ENCODE results near the gene RSAD2. TPM values are rescaled to one million over a fixed set of nuclear protein-coding genes. Genes with fewer than 3 reads are reported as not detected.

The RSAD2 gene
- total and polyA plus RNA-seq, 9 of the 15 experiments (the other 6 are each of a cell fraction or from before 2014, with no cell fraction given), result 0.15 to 1.4 (median 0.28) TPM

- no peak for TF ChIP-seq SIX5 (IDR thresholded peaks at IDR 0.05; ENCODE audit: borderline replicate concordance in 1 of 2, insufficient read depth in 1 of 2, low read depth in 1 of 2, low read length in 2 of 2)
- TF ChIP-seq PRDM10 (IDR thresholded peaks at IDR 0.05; ENCODE audit: partially characterized antibody), result no peak
- TF ChIP-seq ZNF124 (CRISPR knock-in tag; IDR thresholded peaks at IDR 0.05), result no peak
- TF ChIP-seq ZNF239 (CRISPR knock-in tag; IDR thresholded peaks at IDR 0.05), result no peak
- no peak for TF ChIP-seq SUPT5H (IDR thresholded peaks at IDR 0.05)
- TF ChIP-seq SMAD2 (IDR thresholded peaks at IDR 0.05; ENCODE audit: low read depth, low read length), result no peak
- TF ChIP-seq ZNF175 (CRISPR knock-in tag; IDR thresholded peaks at IDR 0.05; ENCODE audit: low read depth), result no peak
- TF ChIP-seq NCOA4 (IDR thresholded peaks at IDR 0.05; ENCODE audit: partially characterized antibody), result no peak
- no peak for TF ChIP-seq RBM22 (IDR thresholded peaks at IDR 0.05; ENCODE audit: low read depth, low read length, poor library complexity, severe bottlenecking)
- TF ChIP-seq ZNF507 (tag; conservative IDR thresholded peaks at IDR 0.05), result no peak
- no peak for TF ChIP-seq SNRNP70 (optimal IDR thresholded peaks at IDR 0.05; ENCODE audit: low read depth, low read length)
- no peak for TF ChIP-seq E2F4 (CRISPR knock-in tag; IDR thresholded peaks at IDR 0.05; ENCODE audit: low read depth)
- TF ChIP-seq, protein P1, sequence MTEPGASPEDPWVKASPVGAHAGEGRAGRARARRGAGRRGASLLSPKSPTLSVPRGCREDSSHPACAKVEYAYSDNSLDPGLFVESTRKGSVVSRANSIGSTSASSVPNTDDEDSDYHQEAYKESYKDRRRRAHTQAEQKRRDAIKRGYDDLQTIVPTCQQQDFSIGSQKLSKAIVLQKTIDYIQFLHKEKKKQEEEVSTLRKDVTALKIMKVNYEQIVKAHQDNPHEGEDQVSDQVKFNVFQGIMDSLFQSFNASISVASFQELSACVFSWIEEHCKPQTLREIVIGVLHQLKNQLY (CRISPR knock-in tag; conservative IDR thresholded peaks at IDR 0.05), result no peak
- no peak for TF ChIP-seq TAF1 (IDR thresholded peaks at IDR 0.05; ENCODE audit: control insufficient read depth, extremely low read depth, insufficient read depth, low read length, severe bottlenecking)
- no peak for TF ChIP-seq SAP30 (IDR thresholded peaks at IDR 0.05; ENCODE audit: borderline replicate concordance, insufficient read depth, low read depth, low read length, poor library complexity, severe bottlenecking)
- no peak for TF ChIP-seq ZBTB33 (CRISPR knock-in tag; IDR thresholded peaks at IDR 0.05)
- TF ChIP-seq MTA3 (IDR thresholded peaks at IDR 0.05; ENCODE audit: borderline replicate concordance), result peak; percentile 84; the same call in 1 of the 2 replicates
These were observed 2.7 kb downstream of the RSAD2 start (continued) for GRCh38 chr2:6880200-6880733.
